Keratinocyte (primary cell): ENCODE results near the gene RBFOX1. TPM values are rescaled to one million over a fixed set of nuclear protein-coding genes. Genes with fewer than 3 reads are reported as not detected.

Source experiments
- DNase-seq: peaks from one replicate; pipeline ENCODE4 v3.0.0-alpha.2; 2011; ENCODE audit warnings: low read depth, missing footprints, low spot score
- FAIRE-seq: peaks from 2 replicates; lab custom pipeline; 2011; peaks lifted over from hg19 to GRCh38; lab: Jason Lieb, UNC
- H2AFZ ChIP-seq: 2 replicates; pipeline ENCODE4 v1.6.0; 2012; ENCODE audit warnings: low read length, control low read depth, inconsistent platforms; ENCODE audit not compliant: control insufficient read depth
- H3K27ac ChIP-seq: 2 replicates; pipeline ENCODE4 v1.5.1; 2011; ENCODE audit warnings: low read length; ENCODE audit not compliant: control insufficient read depth, insufficient read depth
- H3K27me3 ChIP-seq: 3 replicates; pipeline ENCODE4 v1.6.0; 2011; ENCODE audit warnings: low read length; ENCODE audit not compliant: control insufficient read depth, insufficient read depth; ENCODE audit errors: extremely low read depth
- H3K36me3 ChIP-seq, 2 experiments: 2 replicates in 1 of 2; 3 replicates in 1 of 2; pipeline ENCODE4 v1.5.1; 2011; ENCODE audit warnings: low read length in 2 of 2, mild to moderate bottlenecking in 1 of 2; ENCODE audit not compliant: control insufficient read depth in 2 of 2, insufficient read depth in 2 of 2; ENCODE audit errors: extremely low read depth in 1 of 2
- H3K4me1 ChIP-seq: 3 replicates; pipeline ENCODE4 v1.5.1; 2011; ENCODE audit warnings: low read length; ENCODE audit not compliant: control insufficient read depth, insufficient read depth; ENCODE audit errors: extremely low read depth
- H3K4me2 ChIP-seq: 3 replicates; pipeline ENCODE4 v1.6.0; 2011; ENCODE audit warnings: low read depth, low read length; ENCODE audit not compliant: control insufficient read depth, insufficient read depth; ENCODE audit errors: extremely low read depth
- H3K4me3 ChIP-seq, 3 experiments: fragments of 200-600 bp in 1 of 3; sonication (generic) in 1 of 3; 2 replicates in 2 of 3; 3 replicates in 1 of 3; pipeline ENCODE4 v1.5.1; 2011 to 2016; ENCODE audit warnings: low read length in 3 of 3, mild to moderate bottlenecking in 3 of 3, control low read depth in 2 of 3, inconsistent platforms in 1 of 3, low read depth in 1 of 3, mixed read lengths in 1 of 3, mixed run types in 1 of 3, moderate library complexity in 1 of 3; ENCODE audit not compliant: control insufficient read depth in 2 of 3, insufficient read depth in 2 of 3; ENCODE audit errors: extremely low read depth in 1 of 3
- H3K79me2 ChIP-seq: 2 replicates; pipeline ENCODE4 v1.6.0; 2012; ENCODE audit warnings: low read length; ENCODE audit not compliant: control insufficient read depth, insufficient read depth
- H3K9ac ChIP-seq: 3 replicates; pipeline ENCODE4 v1.6.0; 2011; ENCODE audit warnings: low read length; ENCODE audit not compliant: control insufficient read depth, insufficient read depth; ENCODE audit errors: extremely low read depth
- H3K9me1 ChIP-seq: 3 replicates; pipeline ENCODE4 v1.6.0; 2011; ENCODE audit warnings: low read length; ENCODE audit not compliant: control insufficient read depth, insufficient read depth; ENCODE audit errors: extremely low read depth
- H3K9me3 ChIP-seq: 2 replicates; pipeline ENCODE4 v1.5.1; 2012; ENCODE audit warnings: low read depth, low read length; ENCODE audit not compliant: control insufficient read depth
- H4K20me1 ChIP-seq: 3 replicates; pipeline ENCODE4 v1.6.0; 2011; ENCODE audit warnings: low read length; ENCODE audit not compliant: control insufficient read depth, insufficient read depth; ENCODE audit errors: extremely low read depth
- EZH2 ChIP-seq: IDR thresholded peaks from one replicate; pipeline ENCODE4 v1.6.1; 2012; ENCODE audit warnings: inconsistent platforms, mild to moderate bottlenecking, low read length, moderate library complexity
- dilution Hi-C: fragments of 300-500 bp; cut with MboI; formaldehyde crosslinking; loops from one replicate; pipeline ENCODE4 v1.7.0; 2020; ENCODE audit warnings: low sequenced_read_pairs; ENCODE audit not compliant: extremely low pct_ligation_motif_present
- polyA plus RNA-seq, 5 experiments: library from polyadenylated mRNA; depleted of rRNA in 3 of 5; stranded (reverse) in 3 of 5; stranded (forward) in 1 of 5; unstranded in 1 of 5; fragments of >200 nt; gene quantifications; 1 replicate in 1 of 5; 2 replicates in 3 of 5; 3 replicates in 1 of 5; pipeline versions ENCODE4 v1.2.1 to v1.2.3, GENCODE V29; 2011 to 2012; ENCODE audit warnings: missing spikeins in 2 of 5, low read depth in 1 of 5, low replicate concordance in 1 of 5
- TF ChIP-seq, protein P1 (sequence below), 3 experiments: IDR thresholded peaks in 1 of 3; conservative IDR thresholded peaks in 1 of 3; optimal IDR thresholded peaks in 1 of 3; 2 replicates in 2 of 3; 3 replicates in 1 of 3; pipeline versions ENCODE3 to v1.5.1; 2011; ENCODE audit warnings: low read length in 3 of 3, mild to moderate bottlenecking in 3 of 3, moderate library complexity in 2 of 3, control low read depth in 1 of 3, inconsistent platforms in 1 of 3; ENCODE audit not compliant: insufficient read depth in 2 of 3; ENCODE audit errors: extremely low read depth in 1 of 3

Gene RBFOX1
- polyA plus RNA-seq, 1 donor (not counting 4 experiments of a cell fraction or from before 2014, with no cell fraction given): not detected

DNA sequence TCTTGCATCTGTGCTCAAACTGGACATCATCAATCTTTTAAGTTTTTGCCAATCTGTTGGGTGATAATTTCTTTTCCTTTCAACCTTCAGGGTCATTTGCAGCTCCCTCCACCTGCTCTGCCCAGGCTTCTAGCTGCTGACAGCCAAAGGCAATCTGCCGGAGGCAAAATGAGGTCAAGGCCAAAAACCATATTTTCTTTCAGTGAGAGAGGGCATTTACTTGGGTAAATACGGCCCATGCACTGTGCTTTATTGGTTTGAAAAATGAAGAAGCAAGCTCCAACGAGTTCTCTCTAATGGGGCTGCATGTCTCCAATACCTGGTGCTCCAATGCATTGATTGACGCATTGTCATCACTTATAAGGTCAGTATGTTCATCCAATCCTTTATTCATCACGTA lies 23.1 kb downstream of the RBFOX1 start:
- H3K4me1 ChIP-seq: no peaks in the 10 kb centered on the region
- H3K27me3 ChIP-seq: no peaks in the 10 kb centered on the region
- no peak overlapping the region for H3K4me2 ChIP-seq
- FAIRE-seq (no peak), DNase-seq (no peak)
- dilution Hi-C loops: no loop called here
- H4K20me1 ChIP-seq: no peaks in the 10 kb centered on the region
- H3K36me3 ChIP-seq: no peaks in the 10 kb centered on the region
- H3K27ac ChIP-seq: no peak overlapping the region
- TF ChIP-seq, protein P1, sequence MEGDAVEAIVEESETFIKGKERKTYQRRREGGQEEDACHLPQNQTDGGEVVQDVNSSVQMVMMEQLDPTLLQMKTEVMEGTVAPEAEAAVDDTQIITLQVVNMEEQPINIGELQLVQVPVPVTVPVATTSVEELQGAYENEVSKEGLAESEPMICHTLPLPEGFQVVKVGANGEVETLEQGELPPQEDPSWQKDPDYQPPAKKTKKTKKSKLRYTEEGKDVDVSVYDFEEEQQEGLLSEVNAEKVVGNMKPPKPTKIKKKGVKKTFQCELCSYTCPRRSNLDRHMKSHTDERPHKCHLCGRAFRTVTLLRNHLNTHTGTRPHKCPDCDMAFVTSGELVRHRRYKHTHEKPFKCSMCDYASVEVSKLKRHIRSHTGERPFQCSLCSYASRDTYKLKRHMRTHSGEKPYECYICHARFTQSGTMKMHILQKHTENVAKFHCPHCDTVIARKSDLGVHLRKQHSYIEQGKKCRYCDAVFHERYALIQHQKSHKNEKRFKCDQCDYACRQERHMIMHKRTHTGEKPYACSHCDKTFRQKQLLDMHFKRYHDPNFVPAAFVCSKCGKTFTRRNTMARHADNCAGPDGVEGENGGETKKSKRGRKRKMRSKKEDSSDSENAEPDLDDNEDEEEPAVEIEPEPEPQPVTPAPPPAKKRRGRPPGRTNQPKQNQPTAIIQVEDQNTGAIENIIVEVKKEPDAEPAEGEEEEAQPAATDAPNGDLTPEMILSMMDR (optimal IDR thresholded peaks at IDR 0.05 in 1 of 3, IDR thresholded peaks at IDR 0.05 in 1 of 3, conservative IDR thresholded peaks at IDR 0.05 in 1 of 3; ENCODE audit: extremely low read depth in 1 of 3, insufficient read depth in 2 of 3, low read length in 3 of 3): no peak
- no peak for TF ChIP-seq EZH2
- no peaks in the 10 kb centered on the region for H3K79me2 ChIP-seq
- H3K9me3 ChIP-seq: peaks cover 2% of the 10 kb centered on the region
- H3K9ac ChIP-seq: no peak overlapping the region
- no peak overlapping the region for H3K4me3 ChIP-seq
- H3K9me1 ChIP-seq: no peaks in the 10 kb centered on the region
- H2AFZ ChIP-seq: no peak overlapping the region

DNA sequence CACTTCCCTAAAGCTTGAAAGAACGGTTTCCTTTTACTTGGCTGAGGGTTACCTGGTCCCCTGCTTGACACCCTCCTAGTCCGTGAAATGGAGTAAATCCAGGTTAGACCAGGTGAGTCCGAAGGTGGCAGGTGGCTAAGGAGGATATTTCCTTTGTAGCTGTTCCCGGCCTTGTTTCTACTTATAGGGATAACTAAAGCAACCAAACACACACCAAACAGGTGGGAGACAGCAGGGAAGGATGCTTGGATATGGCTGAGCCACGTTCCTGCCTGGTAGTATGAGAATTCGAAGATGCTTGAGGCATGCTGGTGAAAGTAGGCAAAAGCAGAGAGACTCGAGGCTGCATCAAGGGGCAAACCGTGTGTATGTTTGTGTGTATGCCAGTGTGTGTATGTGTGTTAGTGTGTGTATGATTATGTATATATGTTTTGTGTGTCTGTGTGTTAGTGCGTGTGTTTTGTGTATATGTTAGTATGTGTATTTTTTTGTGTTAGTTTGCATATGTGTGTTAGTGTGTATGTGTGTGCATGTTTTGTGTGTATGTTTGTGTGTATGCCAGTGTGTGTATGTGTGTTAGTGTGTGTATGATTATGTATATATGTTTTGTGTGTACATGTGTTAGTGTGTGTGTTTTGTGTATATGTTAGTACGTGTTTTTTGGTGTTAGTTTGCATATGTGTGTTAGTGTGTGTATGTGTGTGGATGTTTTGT lies 28.9 kb downstream of the RBFOX1 start:
- Histone ChIP-seq H4K20me1 (no peaks in the 10 kb centered on the region), H3K9me3 (peaks cover 2% of the 10 kb centered on the region)
- dilution Hi-C loops: no loop called here

More for the DNA sequence above, 28.9 kb downstream of the RBFOX1 start:
- Histone ChIP-seq H3K27me3 (no peaks in the 10 kb centered on the region), H2AFZ (no peak overlapping the region), H3K9ac (no peak overlapping the region), H3K4me1 (no peaks in the 10 kb centered on the region), H3K4me2 (no peak overlapping the region), H3K4me3 (no peak overlapping the region), H3K79me2 (no peaks in the 10 kb centered on the region), H3K9me1 (no peaks in the 10 kb centered on the region), H3K36me3 (no peaks in the 10 kb centered on the region), H3K27ac (no peak overlapping the region)
- FAIRE-seq: no peak
- TF ChIP-seq EZH2: no peak
- TF ChIP-seq, protein P1 (optimal IDR thresholded peaks at IDR 0.05 in 1 of 3, IDR thresholded peaks at IDR 0.05 in 1 of 3, conservative IDR thresholded peaks at IDR 0.05 in 1 of 3; ENCODE audit: extremely low read depth in 1 of 3, insufficient read depth in 2 of 3, low read length in 3 of 3): no peak
- DNase-seq: no peak
